ENCODE data around the gene CCR7.
A peak's percentile ranks its signal among the peaks of the same experiment; 100 is the strongest.
"Not testable (repeated sequence)": the region's sequence is repeated elsewhere in the genome, so short reads cannot be mapped to it uniquely, and the experiment has no call there.

DNA sequence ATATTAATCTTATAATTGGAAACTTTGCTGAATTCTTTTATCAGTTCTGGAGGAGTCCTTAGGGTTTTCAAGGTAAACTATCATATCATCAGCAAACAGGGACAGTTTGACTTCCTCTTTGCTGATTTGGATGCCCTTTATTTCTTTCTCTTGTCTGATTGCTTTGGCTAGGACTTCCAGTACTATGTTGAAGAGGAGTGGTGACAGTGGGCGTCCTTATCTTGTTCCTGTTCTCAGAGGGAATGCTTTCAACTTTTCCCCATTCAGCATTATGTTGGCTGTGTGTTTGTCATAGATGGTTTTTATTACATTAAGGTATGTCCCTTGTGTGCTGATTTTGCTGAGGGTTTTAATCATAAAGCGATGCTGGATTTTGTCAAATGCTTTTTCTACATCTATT is 19.7 kb upstream of the CCR7 start:
- TF ChIP-seq POLR2AphosphoS5, GABPA (IDR thresholded peaks at IDR 0.05; ENCODE audit: low read depth): not testable (repeated sequence)
- TF ChIP-seq, protein P1, sequence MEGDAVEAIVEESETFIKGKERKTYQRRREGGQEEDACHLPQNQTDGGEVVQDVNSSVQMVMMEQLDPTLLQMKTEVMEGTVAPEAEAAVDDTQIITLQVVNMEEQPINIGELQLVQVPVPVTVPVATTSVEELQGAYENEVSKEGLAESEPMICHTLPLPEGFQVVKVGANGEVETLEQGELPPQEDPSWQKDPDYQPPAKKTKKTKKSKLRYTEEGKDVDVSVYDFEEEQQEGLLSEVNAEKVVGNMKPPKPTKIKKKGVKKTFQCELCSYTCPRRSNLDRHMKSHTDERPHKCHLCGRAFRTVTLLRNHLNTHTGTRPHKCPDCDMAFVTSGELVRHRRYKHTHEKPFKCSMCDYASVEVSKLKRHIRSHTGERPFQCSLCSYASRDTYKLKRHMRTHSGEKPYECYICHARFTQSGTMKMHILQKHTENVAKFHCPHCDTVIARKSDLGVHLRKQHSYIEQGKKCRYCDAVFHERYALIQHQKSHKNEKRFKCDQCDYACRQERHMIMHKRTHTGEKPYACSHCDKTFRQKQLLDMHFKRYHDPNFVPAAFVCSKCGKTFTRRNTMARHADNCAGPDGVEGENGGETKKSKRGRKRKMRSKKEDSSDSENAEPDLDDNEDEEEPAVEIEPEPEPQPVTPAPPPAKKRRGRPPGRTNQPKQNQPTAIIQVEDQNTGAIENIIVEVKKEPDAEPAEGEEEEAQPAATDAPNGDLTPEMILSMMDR (IDR thresholded peaks at IDR 0.05; ENCODE audit: insufficient read depth, low read length): not testable (repeated sequence)
- TF ChIP-seq, protein P2, sequence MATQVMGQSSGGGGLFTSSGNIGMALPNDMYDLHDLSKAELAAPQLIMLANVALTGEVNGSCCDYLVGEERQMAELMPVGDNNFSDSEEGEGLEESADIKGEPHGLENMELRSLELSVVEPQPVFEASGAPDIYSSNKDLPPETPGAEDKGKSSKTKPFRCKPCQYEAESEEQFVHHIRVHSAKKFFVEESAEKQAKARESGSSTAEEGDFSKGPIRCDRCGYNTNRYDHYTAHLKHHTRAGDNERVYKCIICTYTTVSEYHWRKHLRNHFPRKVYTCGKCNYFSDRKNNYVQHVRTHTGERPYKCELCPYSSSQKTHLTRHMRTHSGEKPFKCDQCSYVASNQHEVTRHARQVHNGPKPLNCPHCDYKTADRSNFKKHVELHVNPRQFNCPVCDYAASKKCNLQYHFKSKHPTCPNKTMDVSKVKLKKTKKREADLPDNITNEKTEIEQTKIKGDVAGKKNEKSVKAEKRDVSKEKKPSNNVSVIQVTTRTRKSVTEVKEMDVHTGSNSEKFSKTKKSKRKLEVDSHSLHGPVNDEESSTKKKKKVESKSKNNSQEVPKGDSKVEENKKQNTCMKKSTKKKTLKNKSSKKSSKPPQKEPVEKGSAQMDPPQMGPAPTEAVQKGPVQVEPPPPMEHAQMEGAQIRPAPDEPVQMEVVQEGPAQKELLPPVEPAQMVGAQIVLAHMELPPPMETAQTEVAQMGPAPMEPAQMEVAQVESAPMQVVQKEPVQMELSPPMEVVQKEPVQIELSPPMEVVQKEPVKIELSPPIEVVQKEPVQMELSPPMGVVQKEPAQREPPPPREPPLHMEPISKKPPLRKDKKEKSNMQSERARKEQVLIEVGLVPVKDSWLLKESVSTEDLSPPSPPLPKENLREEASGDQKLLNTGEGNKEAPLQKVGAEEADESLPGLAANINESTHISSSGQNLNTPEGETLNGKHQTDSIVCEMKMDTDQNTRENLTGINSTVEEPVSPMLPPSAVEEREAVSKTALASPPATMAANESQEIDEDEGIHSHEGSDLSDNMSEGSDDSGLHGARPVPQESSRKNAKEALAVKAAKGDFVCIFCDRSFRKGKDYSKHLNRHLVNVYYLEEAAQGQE (IDR thresholded peaks at IDR 0.05; ENCODE audit: insufficient replicate concordance, low read depth): not testable (repeated sequence)
- peak; percentile 4; the same call in 1 of the 2 replicates for TF ChIP-seq SPI1 (IDR thresholded peaks at IDR 0.05; ENCODE audit: borderline replicate concordance, low read depth)

Data from HL-60 (cell line).